Suprapubic skin (tissue), 4 donors: Measurements from ENCODE around the gene ST3GAL3. TPM values are rescaled to one million over a fixed set of nuclear protein-coding genes. Genes with fewer than 3 reads are reported as not detected.

ENCODE experiments used
- DNase-seq, 2 donors: peaks; one replicate each; pipeline ENCODE4 v3.0.0-alpha.2; 2019; ENCODE audit warnings: low spot score in 2 of 2
- H3K27ac ChIP-seq: fragments of 200-600 bp; sonication (generic); one replicate; pipeline ENCODE4 v1.5.1; 2019
- H3K27me3 ChIP-seq: fragments of 200-600 bp; sonication (generic); one replicate; pipeline ENCODE4 v1.5.1; 2019
- H3K36me3 ChIP-seq: fragments of 200-600 bp; sonication (generic); one replicate; pipeline ENCODE4 v1.5.1; 2019
- H3K4me1 ChIP-seq: fragments of 200-600 bp; sonication (generic); one replicate; pipeline ENCODE4 v1.5.1; 2019
- H3K4me3 ChIP-seq: fragments of 200-600 bp; sonication (generic); one replicate; pipeline ENCODE4 v1.5.1; 2019; ENCODE audit warnings: mild to moderate bottlenecking
- H3K9me3 ChIP-seq: fragments of 200-600 bp; sonication (generic); one replicate; pipeline ENCODE4 v1.5.1; 2019
- CTCF ChIP-seq, 2 donors: fragments of 200-600 bp in 1 of 2; fragments of 450-650 bp in 1 of 2; sonication (generic) in 1 of 2; IDR thresholded peaks; one replicate each; pipeline ENCODE4 v1.5.1; 2016 to 2019; ENCODE audit warnings: antibody characterized with exemption in 2 of 2, mild to moderate bottlenecking in 1 of 2, moderate library complexity in 1 of 2
- EP300 ChIP-seq: sonication (generic); formaldehyde crosslinking; IDR thresholded peaks from one replicate; pipeline ENCODE4 v1.6.1; 2017; ENCODE audit warnings: antibody characterized with exemption
- POLR2A ChIP-seq, 2 donors: fragments of 450-650 bp; IDR thresholded peaks; one replicate each; pipeline ENCODE4 v1.6.1; 2017; ENCODE audit warnings: antibody characterized with exemption in 2 of 2, mild to moderate bottlenecking in 2 of 2, moderate library complexity in 2 of 2
- POLR2AphosphoS5 ChIP-seq, 3 donors: sonication (generic); formaldehyde crosslinking; IDR thresholded peaks; one replicate each; pipeline ENCODE4 v1.6.1; 2017; ENCODE audit warnings: antibody characterized with exemption in 3 of 3
- WGBS: methylation state at CpG from one replicate; pipeline ENCODE4 v1.1.5; 2018; 5-methylcytosine and 5-hydroxymethylcytosine counted together
- total RNA-seq, 4 donors: library from RNA; depleted of rRNA; stranded (reverse); fragments of >200 nt; gene quantifications; one replicate each; pipeline ENCODE4 v1.1.0, GENCODE V29; 2016

Gene ST3GAL3
- total RNA-seq, 4 donors from 2014 or later: 6.3 to 21.0 (median 9.9) TPM

GRCh38 chr1:43668956-43669355 lies 38.4 kb upstream of the ST3GAL3 start:
- Histone ChIP-seq H3K4me3 (no peak overlapping the region), H3K4me1 (peaks cover 8% of the 10 kb centered on the region), H3K9me3 (no peaks in the 10 kb centered on the region), H3K27me3 (no peaks in the 10 kb centered on the region), H3K27ac (no peak overlapping the region), H3K36me3 (peaks cover 100% of the 10 kb centered on the region)
- WGBS: 93% methylated on average over 7 of the region's 7 CpGs
- DNase-seq: no peak
- no peak for TF ChIP-seq CTCF (IDR thresholded peaks at IDR 0.05)
- no peak for TF ChIP-seq EP300
- no peak for TF ChIP-seq POLR2AphosphoS5 (IDR thresholded peaks at IDR 0.05)
- no peak for TF ChIP-seq POLR2A (IDR thresholded peaks at IDR 0.05)

GRCh38 chr1:43669878-43670277 lies 37.5 kb upstream of the ST3GAL3 start:
- Histone ChIP-seq H3K27ac (no peak overlapping the region), H3K4me1 (peaks cover 8% of the 10 kb centered on the region), H3K9me3 (no peaks in the 10 kb centered on the region), H3K36me3 (peaks cover 100% of the 10 kb centered on the region), H3K4me3 (no peak overlapping the region), H3K27me3 (no peaks in the 10 kb centered on the region)
- no peak for TF ChIP-seq CTCF (IDR thresholded peaks at IDR 0.05)
- no peak for TF ChIP-seq POLR2AphosphoS5 (IDR thresholded peaks at IDR 0.05)
- TF ChIP-seq EP300: no peak
- no peak for TF ChIP-seq POLR2A (IDR thresholded peaks at IDR 0.05)
- DNase-seq: no peak
- WGBS: 95% methylated on average over 5 of the region's 5 CpGs

GRCh38 chr1:43671193-43671592 lies 36.1 kb upstream of the ST3GAL3 start:
- no peaks in the 10 kb centered on the region for H3K9me3 ChIP-seq
- H3K27ac ChIP-seq: no peak overlapping the region
- TF ChIP-seq EP300 (no peak), CTCF (IDR thresholded peaks at IDR 0.05) (no peak), POLR2A (IDR thresholded peaks at IDR 0.05) (no peak), POLR2AphosphoS5 (IDR thresholded peaks at IDR 0.05) (no peak)
- peaks cover 2% of the 10 kb centered on the region for H3K4me1 ChIP-seq
- H3K27me3 ChIP-seq: no peaks in the 10 kb centered on the region
- WGBS: 82% methylated on average over 2 of the region's 2 CpGs
- H3K4me3 ChIP-seq: no peak overlapping the region
- DNase-seq: no peak
- H3K36me3 ChIP-seq: peaks cover 100% of the 10 kb centered on the region

- whole genome bisulfite sequencing: 90% methylated on average over 10 of the region's 10 CpGs
- Histone ChIP-seq H3K27ac (no peak overlapping the region), H3K9me3 (no peaks in the 10 kb centered on the region), H3K4me3 (no peak overlapping the region), H3K36me3 (peaks cover 100% of the 10 kb centered on the region), H3K27me3 (no peaks in the 10 kb centered on the region), H3K4me1 (no peaks in the 10 kb centered on the region)
- no peak for DNase-seq
- TF ChIP-seq CTCF (IDR thresholded peaks at IDR 0.05) (no peak), POLR2A (IDR thresholded peaks at IDR 0.05) (no peak), EP300 (no peak), POLR2AphosphoS5 (IDR thresholded peaks at IDR 0.05) (no peak)
Observed at GRCh38 chr1:43671626-43672330, 35.6 kb upstream of the ST3GAL3 start.

GRCh38 chr1:43673261-43673660 lies 34.1 kb upstream of the ST3GAL3 start:
- WGBS: 85% methylated on average over 7 of the region's 7 CpGs
- no peak for TF ChIP-seq POLR2A (IDR thresholded peaks at IDR 0.05)
- TF ChIP-seq EP300: no peak
- no peak for TF ChIP-seq POLR2AphosphoS5 (IDR thresholded peaks at IDR 0.05)
- no peak for TF ChIP-seq CTCF (IDR thresholded peaks at IDR 0.05)
- peaks cover 94% of the 10 kb centered on the region for H3K36me3 ChIP-seq
- no peak for DNase-seq
- no peak overlapping the region for H3K4me3 ChIP-seq
- H3K4me1 ChIP-seq: no peaks in the 10 kb centered on the region
- H3K9me3 ChIP-seq: no peaks in the 10 kb centered on the region
- H3K27me3 ChIP-seq: no peaks in the 10 kb centered on the region
- H3K27ac ChIP-seq: no peak overlapping the region
